T47D (cell line): Measurements from ENCODE around the gene PACSIN2.
A peak's percentile ranks its signal among the peaks of the same experiment; 100 is the strongest.
"Not testable (repeated sequence)": the region's sequence is repeated elsewhere in the genome, so short reads cannot be mapped to it uniquely, and the experiment has no call there.

Source experiments
- DNase-seq, 2 experiments: peaks; one replicate each; pipeline versions ENCODE4 v3.0.0 to v3.0.0-alpha.2; 2011 to 2012; ENCODE audit warnings: low read depth in 1 of 2, low spot score in 1 of 2
- JUND ChIP-seq: IDR thresholded peaks from 2 replicates; pipeline ENCODE4 v1.6.1; 2012; ENCODE audit warnings: low read depth
- in situ Hi-C: cut with HindIII; loops from 2 replicates; pipeline ENCODE4 v1.10.0; 2016; ENCODE audit warnings: low sequenced_read_pairs, low pct_unique_long_range_greater_than_20kb

PACSIN2 gene

DNA sequence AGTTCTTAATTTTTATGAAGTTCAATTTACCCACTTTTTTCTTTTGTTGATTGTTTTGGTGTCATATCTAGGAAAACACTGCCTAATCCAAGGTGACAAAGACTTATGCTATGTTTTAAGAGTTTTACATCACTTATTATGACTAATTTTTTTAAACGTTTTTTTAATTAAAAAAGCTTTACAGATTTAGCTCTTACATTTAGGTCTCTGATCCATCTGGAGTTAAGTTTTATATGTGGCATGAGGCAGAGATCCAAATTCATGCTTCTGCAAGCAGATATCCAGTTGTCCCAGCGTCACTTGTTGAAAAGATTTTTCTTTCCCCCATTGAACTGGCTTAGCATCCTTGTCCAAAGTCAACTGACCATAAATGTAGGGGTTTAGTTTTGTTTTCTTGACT is 72.6 kb downstream of the PACSIN2 start:
- in situ Hi-C loops: no loop called here
- TF ChIP-seq JUND: no peak
- no peak for DNase-seq

DNA sequence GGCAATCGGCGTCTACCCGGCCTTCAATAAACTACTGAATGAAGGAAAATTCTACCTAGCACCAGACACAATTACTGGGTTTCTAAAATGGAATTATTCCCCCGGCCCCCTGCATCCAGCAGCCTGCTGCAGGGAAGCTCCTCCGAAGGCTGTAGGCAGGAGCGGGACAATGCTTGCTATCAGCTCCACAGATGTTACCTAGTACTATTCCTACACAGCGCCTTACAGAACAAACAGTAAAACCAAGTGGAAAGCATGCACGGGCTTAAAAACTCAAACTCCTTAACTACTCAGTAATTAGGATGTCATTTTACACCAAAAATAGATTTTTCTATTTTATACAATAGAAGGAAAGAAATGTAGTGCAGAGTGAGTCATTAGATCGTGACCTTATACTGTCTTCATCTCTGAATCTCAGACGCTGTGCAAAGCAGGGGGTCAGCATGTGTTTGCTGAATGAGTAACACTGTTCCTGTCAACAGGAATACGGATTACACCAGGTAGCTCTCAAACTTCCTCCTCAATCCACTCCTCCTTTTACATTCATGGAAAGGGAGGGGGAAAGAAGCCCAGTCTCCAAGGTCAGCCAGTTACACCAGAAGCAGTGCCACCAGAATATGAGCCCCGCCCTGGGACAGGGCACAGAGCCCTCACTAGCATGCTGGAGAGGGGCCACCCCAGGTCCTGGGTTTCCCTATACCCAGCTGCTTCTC is 74.9 kb downstream of the PACSIN2 start:
- in situ Hi-C loops: no loop called here
- peak in 1 of 2 experiments; percentile 48 for DNase-seq
- no peak for TF ChIP-seq JUND

DNA sequence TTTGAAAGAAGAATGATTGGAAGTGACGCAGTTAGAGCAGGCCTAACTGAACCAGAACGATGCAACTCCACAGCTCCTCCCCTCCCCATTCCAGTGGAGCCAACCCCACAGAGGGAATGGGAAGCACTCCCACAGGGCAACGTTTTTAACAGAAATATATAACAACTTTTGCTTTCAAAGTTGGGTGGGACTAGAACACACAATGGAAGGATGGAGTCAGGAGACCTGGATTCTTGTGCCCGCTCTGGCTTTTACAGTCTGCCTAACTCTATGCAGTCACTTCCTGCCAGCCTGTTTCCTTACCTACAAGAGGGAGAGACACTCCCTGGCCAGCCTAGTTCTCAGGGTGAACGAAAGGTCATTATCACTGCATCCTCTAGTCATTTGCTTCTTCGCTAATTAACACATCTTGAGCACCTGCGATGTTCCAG is 75.5 kb downstream of the PACSIN2 start:
- in situ Hi-C loops: no loop called here
- no peak for TF ChIP-seq JUND
- DNase-seq: no peak

DNA sequence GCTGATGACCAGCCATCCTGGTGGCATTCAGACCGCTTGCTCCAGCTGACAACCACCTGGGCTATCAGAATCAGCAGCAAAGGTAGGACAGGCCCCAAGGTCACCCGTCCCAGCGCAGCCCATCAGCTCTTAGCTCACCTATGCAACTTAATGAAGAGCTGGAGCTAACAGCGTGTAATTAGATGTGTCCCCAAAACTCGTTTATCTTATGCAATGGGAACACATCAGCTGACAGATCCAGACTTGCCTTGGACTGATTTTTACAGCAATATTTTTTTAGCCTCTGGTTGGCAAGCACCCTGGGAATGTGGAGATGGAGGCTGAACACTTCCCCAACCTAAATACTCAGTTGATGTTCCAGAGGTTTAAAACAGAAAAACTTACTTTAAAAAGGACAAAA is 76.0 kb downstream of the PACSIN2 start:
- in situ Hi-C loops: no loop called here
- TF ChIP-seq JUND: no peak
- DNase-seq: no peak

DNA sequence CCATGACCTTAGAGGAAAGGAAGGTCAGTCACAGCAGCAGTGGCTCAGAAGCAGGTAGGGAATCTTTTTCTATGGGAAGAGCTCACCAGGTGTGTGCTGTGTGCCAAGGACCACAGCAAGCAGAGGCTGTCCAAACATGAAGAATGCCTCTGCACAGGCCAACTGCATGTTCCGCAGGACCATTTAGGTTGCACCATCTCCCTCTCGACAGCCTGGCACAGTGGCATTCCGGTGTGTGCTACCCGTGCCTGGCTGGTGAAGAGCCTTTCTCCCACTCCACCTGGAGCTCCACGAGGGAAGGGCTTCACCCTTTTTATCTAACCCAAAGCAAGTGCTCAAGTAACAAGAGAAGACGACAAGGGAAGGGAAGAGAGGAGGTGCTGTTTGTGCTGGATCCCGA is 76.5 kb downstream of the PACSIN2 start:
- no peak for TF ChIP-seq JUND
- in situ Hi-C loops: no loop called here
- no peak for DNase-seq

DNA sequence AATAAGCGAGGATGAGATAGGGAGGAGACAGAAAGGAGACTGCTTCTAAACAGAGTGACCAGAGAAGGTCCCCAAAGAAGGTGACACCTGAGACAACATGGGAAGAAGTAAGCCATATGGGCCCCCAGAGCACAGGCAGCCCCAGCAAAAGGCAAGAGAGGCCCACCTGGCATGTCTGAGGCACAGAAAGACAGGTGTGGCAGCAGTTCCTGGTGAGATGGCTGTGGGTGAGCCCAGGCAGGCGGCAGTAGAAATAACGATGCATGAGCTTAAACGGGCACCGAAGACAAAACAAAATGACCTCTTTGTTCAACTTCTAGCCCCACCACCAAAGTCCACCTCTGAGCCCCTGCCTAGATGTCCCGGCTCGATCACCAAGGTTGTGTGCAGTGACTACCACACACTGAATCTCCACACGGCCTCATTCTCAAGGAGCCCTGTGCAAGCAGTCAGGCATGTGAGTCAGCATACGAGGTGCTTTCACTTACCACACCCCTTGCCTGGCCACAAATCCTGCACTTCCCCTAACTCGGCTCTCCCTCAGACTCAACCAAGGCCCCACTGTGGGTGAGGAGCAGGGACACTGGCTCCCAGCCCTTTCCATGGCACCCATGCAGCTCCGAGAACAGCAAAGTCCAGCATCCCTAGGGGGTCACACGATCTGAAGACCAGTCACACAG is 77.6 kb downstream of the PACSIN2 start:
- in situ Hi-C loops: no loop called here
- TF ChIP-seq JUND: no peak
- no peak for DNase-seq

DNA sequence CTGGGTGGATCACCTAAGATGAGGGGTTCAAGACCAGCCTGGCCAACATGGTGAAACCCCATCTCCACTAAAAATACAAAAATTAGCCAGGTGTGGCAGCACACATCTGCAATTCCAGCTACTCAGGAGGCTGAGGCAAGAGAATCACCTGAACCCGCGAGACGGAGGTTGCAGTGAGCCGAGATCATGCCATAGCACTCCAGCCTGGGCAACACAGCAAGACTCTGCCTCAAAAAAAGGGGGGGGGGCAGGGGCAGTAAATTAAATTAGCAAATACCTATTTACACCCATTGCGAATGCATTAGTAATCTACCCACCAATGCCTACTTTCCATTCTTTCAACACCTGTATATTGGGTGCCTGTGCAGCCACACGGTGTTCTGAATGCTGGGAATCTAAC is 78.3 kb downstream of the PACSIN2 start:
- in situ Hi-C loops: not testable (repeated sequence)

DNA sequence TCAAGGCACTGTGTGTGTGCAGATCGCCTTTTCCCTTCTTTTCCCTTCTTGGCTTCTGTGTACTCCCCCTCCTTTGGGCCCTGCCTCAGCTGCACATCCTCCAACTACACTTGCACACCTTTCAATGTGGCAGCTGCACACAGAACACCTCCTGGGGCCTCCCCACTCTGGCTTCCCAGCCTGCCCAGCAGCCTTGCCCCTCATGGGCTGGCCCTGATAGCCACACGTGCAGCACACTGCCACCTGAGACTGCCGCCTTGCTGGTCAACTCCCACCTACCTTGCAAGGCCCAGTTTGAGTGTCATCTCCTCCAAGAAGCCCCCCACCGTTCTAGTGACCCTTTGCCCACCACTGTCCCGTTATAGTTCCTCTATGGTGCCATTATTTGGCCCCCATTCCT is 80.6 kb downstream of the PACSIN2 start:
- TF ChIP-seq JUND: no peak
- in situ Hi-C loops: no loop called here
- no peak for DNase-seq

More for the DNA sequence above, 78.3 kb downstream of the PACSIN2 start:
- not testable (repeated sequence) for DNase-seq

DNA sequence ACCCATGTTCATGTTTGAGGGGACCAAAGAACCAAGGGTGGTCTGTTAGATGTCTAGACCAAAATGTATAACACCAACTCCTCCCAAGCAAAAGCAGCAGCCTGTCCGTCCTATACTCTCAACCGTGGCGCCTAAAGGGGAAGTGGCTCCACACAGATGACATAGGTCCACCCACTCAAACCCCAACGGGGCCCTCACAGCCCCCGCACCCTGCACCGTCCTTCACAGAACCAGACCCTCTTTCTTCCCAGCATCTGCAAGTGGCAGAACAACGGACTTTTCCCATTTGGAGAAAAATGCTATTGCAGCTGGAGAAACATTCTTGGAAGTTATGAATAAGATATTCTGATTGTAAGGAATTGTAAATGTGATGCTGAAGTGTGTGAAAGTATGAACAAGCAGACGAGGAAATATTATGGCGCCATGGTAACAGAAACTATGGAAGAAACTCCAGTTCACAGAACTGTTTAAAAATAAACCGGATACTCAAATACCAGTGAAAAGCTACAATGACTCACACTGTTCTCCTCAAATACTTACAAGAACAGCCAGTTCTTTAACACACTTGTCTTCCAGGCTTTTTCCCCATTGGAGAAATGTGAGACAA is 81.4 kb downstream of the PACSIN2 start:
- peak in 1 of 2 experiments; percentile 19 for DNase-seq
- TF ChIP-seq JUND: no peak
- in situ Hi-C loops: no loop called here

DNA sequence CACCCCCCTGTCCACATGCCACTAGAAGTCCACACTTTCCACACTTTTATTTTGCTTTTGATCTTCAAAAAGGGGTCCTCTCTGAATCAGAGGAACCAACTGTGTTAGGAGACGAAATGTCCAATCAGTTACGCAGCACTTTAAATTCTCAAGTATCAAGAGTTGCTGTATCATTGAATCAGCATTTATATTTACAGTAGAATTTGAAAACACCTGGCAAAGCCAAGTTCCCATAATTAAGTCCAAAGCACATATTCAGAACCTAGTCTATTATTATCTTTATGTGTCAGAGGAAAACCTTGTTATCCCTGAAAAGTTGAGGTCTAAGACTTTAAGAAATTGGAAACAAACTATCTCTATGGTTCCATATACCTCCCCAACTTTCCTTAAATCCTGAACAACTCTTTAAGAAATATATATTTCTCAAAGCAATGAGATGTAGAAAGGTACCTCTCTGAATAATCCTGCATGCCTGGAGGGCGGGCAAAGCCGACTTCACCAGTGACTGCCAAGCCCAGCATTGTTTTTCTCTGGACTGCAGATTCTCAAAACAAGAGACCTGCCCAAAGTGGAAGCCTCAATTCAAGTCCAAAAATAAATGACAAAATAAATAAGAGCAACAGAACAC is 82.0 kb downstream of the PACSIN2 start:
- TF ChIP-seq JUND: no peak
- in situ Hi-C loops: no loop called here
- no peak for DNase-seq

DNA sequence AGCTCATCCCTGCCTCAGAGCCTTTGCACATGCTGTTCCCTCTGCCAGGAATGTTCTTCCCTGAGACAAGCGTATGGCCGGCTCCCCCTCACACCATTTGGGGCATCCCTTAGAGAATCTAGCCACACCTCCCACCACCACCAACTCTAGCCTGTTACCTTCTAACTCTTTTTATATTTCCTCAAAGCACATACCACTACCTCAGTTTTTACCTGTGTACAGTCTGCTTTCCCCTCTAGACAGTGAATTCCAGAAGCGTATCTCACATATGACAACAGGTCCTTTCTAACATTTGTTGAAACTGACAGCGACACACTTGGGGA is 82.8 kb downstream of the PACSIN2 start:
- TF ChIP-seq JUND: no peak
- in situ Hi-C loops: no loop called here
- DNase-seq: no peak

DNA sequence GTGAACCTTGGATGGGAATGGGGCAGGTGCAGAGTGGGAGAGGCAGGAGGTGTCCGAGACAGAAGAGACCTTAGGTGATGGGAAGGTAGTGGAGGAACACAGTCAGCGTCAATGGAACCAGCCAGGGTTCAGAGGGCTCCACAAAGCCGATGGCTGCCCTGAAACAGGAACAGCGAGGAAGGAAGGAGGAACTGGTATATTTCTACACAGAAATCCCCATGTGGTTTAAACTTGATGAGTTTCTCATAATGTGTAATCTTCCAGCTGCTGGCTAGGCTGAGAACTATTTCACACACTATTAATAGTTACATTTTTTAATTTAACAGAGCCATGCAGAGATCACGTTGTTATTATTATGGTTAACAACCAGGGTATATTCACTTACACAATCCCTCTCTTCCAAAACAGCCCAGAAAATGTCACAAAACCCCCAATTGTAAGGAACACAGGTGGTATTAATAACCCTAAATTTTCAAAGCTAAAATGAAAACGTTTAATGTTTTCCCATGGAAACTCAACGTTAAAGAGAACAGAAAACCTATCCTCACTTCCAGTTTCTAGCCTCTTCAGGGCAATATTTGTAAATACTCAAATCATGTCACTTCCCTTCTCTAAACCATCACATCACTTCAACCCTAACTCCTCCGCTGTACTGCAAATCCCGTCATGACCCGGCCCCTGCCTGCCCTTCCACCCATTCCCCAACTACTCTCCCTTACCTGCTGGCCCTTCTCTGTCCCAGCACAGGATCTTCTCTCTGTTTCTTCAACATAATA is 83.3 kb downstream of the PACSIN2 start:
- in situ Hi-C loops: no loop called here
- no peak for TF ChIP-seq JUND
- no peak for DNase-seq
